Measurements from ENCODE around the gene DLG2. TPM values are rescaled to one million over a fixed set of nuclear protein-coding genes. Genes with fewer than 3 reads are reported as not detected.
A peak's percentile ranks its signal among the peaks of the same experiment; 100 is the strongest.

The DLG2 gene
- total RNA-seq, 1 donor from 2014 or later, result 0.40 TPM

- no peak for DNase-seq (ENCODE audit: low read depth in 2 of 2)
Measured at GRCh38 chr11:84024266-84024665, 1602.9 kb downstream of the DLG2 start.

- no peak for DNase-seq (ENCODE audit: low read depth in 2 of 2)
Measured at GRCh38 chr11:84022695-84023094, 1604.4 kb downstream of the DLG2 start.

DNA sequence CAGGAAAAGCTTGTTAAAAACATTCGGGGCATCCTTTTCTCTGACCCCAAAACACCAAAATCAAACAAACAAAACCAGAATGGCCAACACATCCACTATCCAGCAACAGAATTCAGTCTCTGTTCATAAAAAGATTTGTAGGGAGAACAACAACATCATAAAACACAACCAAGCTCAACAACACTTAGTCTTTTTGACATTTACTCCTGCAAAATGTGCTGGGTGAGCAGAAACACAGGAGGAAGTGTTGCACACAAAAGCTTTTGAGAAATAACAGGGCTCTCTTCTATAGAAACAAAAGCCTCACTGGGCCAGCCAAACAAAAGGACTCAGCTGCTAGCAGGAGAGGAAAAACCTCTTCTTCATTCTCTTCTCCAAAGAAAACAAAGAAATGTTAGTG is 1604.9 kb downstream of the DLG2 start:
- DNase-seq (ENCODE audit: low read depth in 2 of 2), result no peak

GRCh38 chr11:84021291-84021690 is 1605.9 kb downstream of the DLG2 start:
- DNase-seq (ENCODE audit: low read depth in 2 of 2), result no peak

- DNase-seq (ENCODE audit: low read depth in 2 of 2), result no peak
Measured at GRCh38 chr11:84019571-84020194, 1607.5 kb downstream of the DLG2 start.

DNA sequence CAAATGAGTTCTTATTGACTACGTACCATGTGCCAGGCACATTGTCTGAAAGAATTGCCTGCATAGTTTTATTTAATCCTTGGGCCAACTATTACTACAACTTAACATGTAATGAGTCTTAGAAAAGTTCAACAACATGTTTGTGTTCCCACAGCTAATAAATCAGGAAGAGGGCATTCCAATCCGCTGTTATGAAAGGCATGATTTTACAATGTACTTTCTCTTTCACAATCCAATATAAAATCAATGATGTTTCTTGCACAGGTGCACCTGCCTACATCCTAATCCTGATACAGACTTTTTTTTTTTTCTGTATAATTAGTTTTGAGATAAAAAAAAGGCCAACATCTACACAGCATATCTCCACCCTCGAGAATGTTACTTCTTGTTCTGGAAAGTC is 1612.6 kb downstream of the DLG2 start:
- no peak for DNase-seq (ENCODE audit: low read depth in 2 of 2)

GRCh38 chr11:84012171-84012826 is 1614.8 kb downstream of the DLG2 start:
- DNase-seq (ENCODE audit: low read depth in 2 of 2), result no peak

DNA sequence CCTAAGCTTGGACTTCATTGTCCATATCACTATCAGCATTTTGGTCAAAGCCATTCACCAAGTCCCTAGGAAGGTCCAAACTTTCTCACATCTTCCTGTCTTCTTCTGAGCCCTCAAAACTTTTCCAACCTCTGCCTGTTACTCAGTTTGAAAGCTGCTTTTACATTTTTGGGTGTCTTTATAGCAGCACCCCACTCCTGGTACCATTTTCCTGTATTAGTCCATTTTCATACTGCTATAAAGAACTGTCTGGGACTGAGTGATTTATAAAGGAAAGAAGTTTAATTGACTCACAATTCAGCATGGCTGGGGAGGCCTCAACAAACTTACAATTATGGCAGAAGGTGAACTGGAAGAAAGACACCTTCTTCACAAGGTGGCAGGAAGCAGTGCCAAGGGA is 1624.0 kb downstream of the DLG2 start:
- DNase-seq (ENCODE audit: low read depth in 2 of 2), result no peak

GRCh38 chr11:83998921-83999320 is 1628.2 kb downstream of the DLG2 start:
- DNase-seq (ENCODE audit: low read depth in 2 of 2), result no peak

DNA sequence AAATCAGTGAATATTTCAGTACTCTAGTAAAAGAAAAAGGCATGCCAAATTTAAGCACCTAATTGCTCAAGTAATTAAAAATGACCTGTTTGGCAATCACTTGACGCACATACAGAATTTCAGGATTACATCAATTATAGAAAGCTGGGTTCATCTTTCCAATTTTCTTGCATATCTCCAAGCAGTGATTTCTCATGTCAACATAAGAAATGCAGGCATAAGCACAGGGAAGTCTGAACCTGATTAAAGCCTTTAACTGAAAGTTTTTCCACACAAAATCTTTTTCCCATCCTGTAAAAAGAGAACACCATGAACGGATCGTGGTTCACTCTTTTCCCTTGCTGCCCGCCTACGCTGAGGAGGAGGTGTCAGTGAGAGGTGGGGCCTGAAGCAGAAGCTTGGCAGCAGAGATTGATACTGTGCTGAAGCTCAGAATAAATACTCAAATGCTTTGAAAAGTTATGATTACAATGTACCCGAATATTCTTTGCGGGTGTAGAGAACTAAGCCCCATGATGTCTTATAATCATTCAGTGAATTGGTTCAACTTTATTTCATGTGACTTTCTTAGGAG is 1636.9 kb downstream of the DLG2 start:
- no peak for DNase-seq (ENCODE audit: low read depth in 2 of 2)

DNA sequence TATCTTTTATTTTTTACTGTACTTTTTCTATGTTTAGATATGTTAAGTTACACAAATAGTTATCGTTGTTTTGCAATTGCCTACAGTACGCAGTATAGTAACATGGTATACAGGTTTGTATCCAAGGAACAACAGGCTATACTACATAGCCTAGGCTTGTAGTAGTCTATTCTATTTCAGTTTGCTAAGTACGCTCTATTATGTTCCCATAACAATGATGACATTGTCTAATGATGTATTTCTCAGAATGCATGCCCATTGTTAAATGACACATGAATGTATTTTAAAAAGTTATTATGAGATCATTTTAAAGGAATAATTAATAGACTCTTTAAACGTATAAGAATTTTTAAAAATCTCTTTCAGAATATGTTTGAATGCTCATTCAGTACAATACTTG is 1644.3 kb downstream of the DLG2 start:
- DNase-seq (ENCODE audit: low read depth in 2 of 2), result no peak

- no peak for DNase-seq (ENCODE audit: low read depth in 2 of 2)
Measured at GRCh38 chr11:83979593-83979992, 1647.6 kb downstream of the DLG2 start.

- DNase-seq (ENCODE audit: low read depth in 2 of 2), result no peak
Measured at GRCh38 chr11:83978942-83979341, 1648.2 kb downstream of the DLG2 start.

DNA sequence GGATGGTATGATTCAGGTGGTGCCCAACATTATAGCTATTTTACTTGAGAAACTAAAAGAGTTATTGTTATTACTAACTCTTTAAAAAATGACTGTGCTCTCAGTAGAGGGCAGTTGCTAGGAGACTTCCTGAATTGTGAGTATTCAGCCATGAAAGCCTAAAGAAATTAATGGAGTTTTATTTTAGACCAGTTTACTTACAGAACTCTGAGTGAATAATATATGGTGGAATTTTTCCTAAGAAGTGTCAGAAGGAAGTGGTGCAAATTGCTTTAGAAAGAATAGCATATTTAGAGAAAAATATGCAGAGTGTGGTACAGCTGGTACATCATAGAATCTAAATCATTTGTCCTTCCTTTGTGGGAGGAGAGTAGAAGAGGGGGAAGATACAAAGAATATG is 1651.1 kb downstream of the DLG2 start:
- DNase-seq (ENCODE audit: low read depth in 2 of 2), result no peak

DNA sequence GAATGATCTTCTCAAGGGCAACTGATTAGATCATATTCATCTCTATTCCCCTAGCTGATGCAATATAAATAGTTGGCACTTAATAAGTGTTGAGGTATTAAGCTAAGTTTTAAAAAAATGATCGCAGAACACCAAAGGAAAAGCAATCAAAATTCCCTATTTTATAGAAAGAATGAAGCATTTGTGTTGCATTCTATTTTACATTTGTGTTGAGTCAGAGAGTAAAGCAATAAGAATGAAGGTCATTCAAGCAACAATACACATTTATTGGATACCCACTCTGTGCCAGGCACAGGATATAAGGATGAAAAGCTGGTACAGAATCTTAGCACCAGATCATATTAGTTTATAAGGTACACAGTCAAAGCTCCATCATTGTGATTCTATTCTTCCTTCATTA is 1654.6 kb downstream of the DLG2 start:
- no peak for DNase-seq (ENCODE audit: low read depth in 2 of 2)

- DNase-seq (ENCODE audit: low read depth in 2 of 2), result no peak
Measured at GRCh38 chr11:83971063-83971462, 1656.1 kb downstream of the DLG2 start.

DNA sequence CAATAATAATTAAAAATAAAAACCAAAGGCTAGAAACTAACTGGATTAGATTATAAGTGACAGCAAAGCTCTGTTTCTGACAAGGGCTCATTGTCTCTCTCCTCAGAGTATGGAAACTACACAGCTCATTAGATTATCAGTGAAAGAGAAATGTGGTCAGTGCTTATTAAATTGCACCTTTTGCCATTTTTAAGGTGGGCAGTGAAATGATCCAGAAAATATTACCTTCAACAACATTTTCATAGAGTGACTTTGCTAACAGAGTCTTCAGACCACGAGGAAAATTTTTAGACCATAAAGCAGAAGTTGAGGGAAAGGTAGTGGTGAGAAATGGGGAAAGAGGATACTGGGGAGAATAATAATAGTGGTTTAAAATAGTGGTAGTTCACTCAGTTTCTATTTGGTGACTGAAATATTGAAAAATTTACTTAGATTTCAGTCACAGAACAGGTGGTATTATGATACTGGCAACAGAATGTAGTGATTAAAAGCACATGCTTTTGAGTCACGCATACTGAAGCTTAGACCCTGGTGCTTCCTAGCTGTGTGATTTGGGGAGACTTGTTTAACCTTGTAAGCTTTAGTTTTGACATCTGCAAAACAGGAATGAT is 1657.0 kb downstream of the DLG2 start:
- no peak for DNase-seq (ENCODE audit: low read depth in 2 of 2)

- no peak for DNase-seq (ENCODE audit: low read depth in 2 of 2)
Measured at GRCh38 chr11:83957038-83957900, 1669.9 kb downstream of the DLG2 start.

DNA sequence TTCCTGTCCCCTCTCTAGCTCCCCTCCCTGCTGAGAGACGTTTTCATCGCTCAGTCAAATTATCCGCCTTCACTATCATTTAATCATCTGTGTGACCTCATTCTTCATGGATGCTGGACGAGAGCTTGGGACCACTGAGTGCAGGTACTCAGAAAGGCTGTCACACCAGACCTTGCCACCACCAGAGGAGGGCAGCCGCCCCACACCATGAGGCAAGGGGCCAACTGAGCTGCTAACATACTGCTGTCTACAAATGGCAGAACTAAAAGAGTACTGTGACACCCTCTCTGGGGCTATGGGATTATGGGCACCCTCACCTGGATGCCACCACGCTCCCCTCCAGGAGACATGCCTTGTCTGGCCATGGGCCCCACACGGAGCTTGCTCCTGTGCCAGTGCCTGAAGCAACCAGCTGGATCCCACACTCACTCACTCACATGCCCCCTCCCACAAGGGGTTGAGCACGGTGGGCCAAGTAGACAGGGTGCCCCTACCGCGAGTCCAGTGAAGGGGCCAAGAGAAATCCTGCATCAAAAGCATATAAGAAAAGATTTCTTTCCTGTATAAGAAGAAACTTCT is 1670.9 kb downstream of the DLG2 start:
- peak in 1 of 2 donors; percentile 0 for DNase-seq (ENCODE audit: low read depth in 2 of 2)

GRCh38 chr11:83954780-83955179 is 1672.4 kb downstream of the DLG2 start:
- DNase-seq (ENCODE audit: low read depth in 2 of 2), result no peak

DNA sequence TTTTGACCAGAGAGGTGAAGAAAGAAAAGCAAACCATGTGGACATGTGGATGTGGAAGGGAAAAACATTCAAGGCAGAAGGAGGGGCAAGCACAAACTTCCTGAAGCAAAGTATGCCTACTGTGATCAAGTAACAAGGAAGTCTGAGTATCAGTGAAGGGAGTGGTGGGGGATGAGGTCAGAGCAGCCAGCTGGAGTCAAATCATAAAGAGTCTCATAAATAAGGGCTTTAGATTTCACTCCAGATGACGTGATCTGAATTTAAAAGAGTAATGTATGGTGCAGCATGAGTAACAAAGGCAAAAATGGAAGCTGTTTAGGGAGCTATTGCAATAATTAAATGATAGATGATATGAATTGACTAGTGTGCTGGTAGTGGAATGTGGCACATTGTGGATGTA is 1675.6 kb downstream of the DLG2 start:
- no peak for DNase-seq (ENCODE audit: low read depth in 2 of 2)

Data from lung microvascular endothelial cell (primary cell).